H1 (cell line): ENCODE results near the gene IL10RA. TPM values are rescaled to one million over a fixed set of nuclear protein-coding genes. Genes with fewer than 3 reads are reported as not detected.

Experiments
- CTCF ChIA-PET: fragments of 300-600 bp; sonication (Branson Sonifier 250); formaldehyde crosslinking; loops from one replicate; lab custom pipeline; 2021; ENCODE audit not compliant: partially characterized antibody; lab: Charles Lee
- POLR2A ChIA-PET: fragments of 300-600 bp; sonication (Branson Sonifier 250); formaldehyde crosslinking; loops from one replicate; lab custom pipeline; 2021; ENCODE audit warnings: inconsistent platforms; ENCODE audit not compliant: partially characterized antibody; lab: Charles Lee
- DNase-seq, 2 experiments: peaks; one replicate each; pipeline versions ENCODE4 v3.0.0 to v3.0.0-alpha.2; 2010 to 2022; ENCODE audit warnings: low spot score in 2 of 2, low read depth in 1 of 2, mixed read lengths in 1 of 2
- FAIRE-seq: peaks from 2 replicates; lab custom pipeline; 2011; peaks lifted over from hg19 to GRCh38; lab: Jason Lieb, UNC
- H2AFZ ChIP-seq: 2 replicates; pipeline ENCODE4 v1.8.1; 2012; ENCODE audit warnings: low read length, inconsistent platforms
- H2AK5ac ChIP-seq: 2 replicates; pipeline ENCODE4 v1.6.1; 2013; ENCODE audit warnings: low read depth, low read length
- H2BK120ac ChIP-seq: replicated peaks from 2 replicates; pipeline ENCODE3; 2013; ENCODE audit warnings: low read depth, low read length, inconsistent platforms
- H2BK12ac ChIP-seq: 2 replicates; pipeline ENCODE4 v1.6.1; 2013; ENCODE audit warnings: low read depth, low read length
- H2BK15ac ChIP-seq: 2 replicates; pipeline ENCODE4 v1.6.1; 2013; ENCODE audit warnings: low read length
- H2BK20ac ChIP-seq: 2 replicates; pipeline ENCODE4 v1.6.1; 2013; ENCODE audit warnings: low read length
- H2BK5ac ChIP-seq: 2 replicates; pipeline ENCODE4 v1.6.1; 2013; ENCODE audit warnings: low read depth, low read length
- H3K14ac ChIP-seq: 2 replicates; pipeline ENCODE4 v1.6.1; 2013; ENCODE audit warnings: inconsistent platforms; ENCODE audit not compliant: insufficient read length
- H3K18ac ChIP-seq: 2 replicates; pipeline ENCODE4 v1.6.1; 2013; ENCODE audit warnings: low read length; ENCODE audit errors: extremely low read depth
- H3K23ac ChIP-seq: 2 replicates; pipeline ENCODE4 v1.6.1; 2013; ENCODE audit warnings: inconsistent platforms; ENCODE audit not compliant: insufficient read length
- H3K23me2 ChIP-seq: 2 replicates; pipeline ENCODE4 v1.6.1; 2013; ENCODE audit warnings: low read depth, low read length
- H3K27ac ChIP-seq: 2 replicates; pipeline ENCODE4 v1.6.1; 2011; ENCODE audit warnings: low read depth, low read length, inconsistent platforms
- H3K27me3 ChIP-seq, 4 experiments: replicated peaks in 1 of 4; 1 replicate in 1 of 4; 2 replicates in 3 of 4; pipeline versions ENCODE4 v1.6.1 to v1.8.1; 2011 to 2013; ENCODE audit warnings: low read length in 3 of 4, mild to moderate bottlenecking in 3 of 4, inconsistent platforms in 2 of 4, mixed read lengths in 2 of 4, moderate library complexity in 1 of 4; ENCODE audit not compliant: control insufficient read depth in 3 of 4, insufficient read depth in 3 of 4; ENCODE audit errors: extremely low read depth in 1 of 4
- H3K36me3 ChIP-seq, 4 experiments: 2 replicates each; pipeline versions ENCODE4 v1.6.1 to v1.8.1; 2011 to 2013; ENCODE audit warnings: mild to moderate bottlenecking in 4 of 4, low read length in 3 of 4, moderate library complexity in 2 of 4, control low read depth in 1 of 4, inconsistent platforms in 1 of 4; ENCODE audit not compliant: insufficient read depth in 4 of 4, control insufficient read depth in 2 of 4
- H3K4ac ChIP-seq: replicated peaks from 2 replicates; pipeline ENCODE3; 2013; ENCODE audit warnings: low read length, low read depth, mixed read lengths, inconsistent platforms; ENCODE audit not compliant: insufficient read length
- H3K4me1 ChIP-seq, 4 experiments: replicated peaks in 1 of 4; 1 replicate in 1 of 4; 2 replicates in 3 of 4; pipeline versions ENCODE4 v1.6.1 to v1.8.1; 2011 to 2013; ENCODE audit warnings: low read length in 3 of 4, inconsistent platforms in 2 of 4, mixed read lengths in 1 of 4; ENCODE audit not compliant: insufficient read depth in 4 of 4, control insufficient read depth in 3 of 4
- H3K4me2 ChIP-seq, 2 experiments: 2 replicates each; pipeline versions ENCODE4 v1.6.1 to v1.8.1; 2011 to 2013; ENCODE audit warnings: low read depth in 2 of 2, low read length in 2 of 2, control low read depth in 1 of 2, inconsistent platforms in 1 of 2, mild to moderate bottlenecking in 1 of 2; ENCODE audit not compliant: insufficient read depth in 1 of 2
- H3K4me3 ChIP-seq, 4 experiments: fragments of 200-600, 300-600 bp in 1 of 4; sonication (generic), shearing (Covaris generic), sonication (Bioruptor Twin) in 1 of 4; 2 replicates each; pipeline versions ENCODE4 v1.5.1 to v1.8.1; 2011 to 2016; ENCODE audit warnings: low read length in 4 of 4, low read depth in 3 of 4, control low read depth in 2 of 4, inconsistent platforms in 2 of 4, mild to moderate bottlenecking in 2 of 4, mixed read lengths in 1 of 4, moderate library complexity in 1 of 4; ENCODE audit not compliant: insufficient read depth in 2 of 4; ENCODE audit errors: extremely low read depth in 1 of 4
- H3K56ac ChIP-seq: replicated peaks from 2 replicates; pipeline ENCODE3; 2013; ENCODE audit warnings: low read depth, mild to moderate bottlenecking, mixed read lengths, low read length, inconsistent platforms; ENCODE audit not compliant: insufficient read length
- H3K79me1 ChIP-seq: 2 replicates; pipeline ENCODE4 v1.6.1; 2013; ENCODE audit warnings: low read depth, low read length, control low read depth
- H3K79me2 ChIP-seq, 2 experiments: 2 replicates each; pipeline versions ENCODE4 v1.6.1 to v1.8.1; 2012 to 2013; ENCODE audit warnings: low read length in 2 of 2, mild to moderate bottlenecking in 2 of 2, inconsistent platforms in 1 of 2; ENCODE audit not compliant: insufficient read depth in 2 of 2, control insufficient read depth in 1 of 2
- H3K9ac ChIP-seq, 4 experiments: replicated peaks in 1 of 4; 1 replicate in 1 of 4; 2 replicates in 3 of 4; pipeline versions ENCODE4 v1.6.1 to v1.8.1; 2011 to 2013; ENCODE audit warnings: low read depth in 3 of 4, low read length in 3 of 4, control low read depth in 2 of 4, mild to moderate bottlenecking in 2 of 4, moderate library complexity in 2 of 4, inconsistent platforms in 1 of 4; ENCODE audit errors: extremely low read depth in 1 of 4
- H3K9me3 ChIP-seq, 2 experiments: 2 replicates each; pipeline versions ENCODE4 v1.6.1 to v1.8.1; 2012 to 2013; ENCODE audit warnings: mild to moderate bottlenecking in 2 of 2, moderate library complexity in 2 of 2, control low read depth in 1 of 2, inconsistent platforms in 1 of 2, low read depth in 1 of 2, low read length in 1 of 2, mixed read lengths in 1 of 2; ENCODE audit not compliant: insufficient read depth in 2 of 2
- H4K20me1 ChIP-seq, 2 experiments: replicated peaks in 1 of 2; 2 replicates each; pipeline versions ENCODE3 to v1.8.1; 2011 to 2013; ENCODE audit warnings: inconsistent platforms in 2 of 2, low read length in 2 of 2, mild to moderate bottlenecking in 1 of 2; ENCODE audit not compliant: insufficient read depth in 2 of 2, control insufficient read depth in 1 of 2
- H4K5ac ChIP-seq: 2 replicates; pipeline ENCODE4 v1.6.1; 2013; ENCODE audit warnings: low read length, low read depth, mixed read lengths, inconsistent platforms; ENCODE audit not compliant: insufficient read length
- H4K8ac ChIP-seq: 2 replicates; pipeline ENCODE4 v1.8.0; 2013; ENCODE audit warnings: mild to moderate bottlenecking, moderate library complexity, low read length, inconsistent platforms; ENCODE audit not compliant: insufficient read depth; ENCODE audit errors: extremely low read depth
- H4K91ac ChIP-seq: replicated peaks from 2 replicates; pipeline ENCODE3; 2013; ENCODE audit warnings: low read length, mixed read lengths, inconsistent platforms; ENCODE audit not compliant: insufficient read length
- CTCF ChIP-seq, 3 experiments: IDR thresholded peaks; 1 replicate in 2 of 3; 2 replicates in 1 of 3; pipeline versions ENCODE4 v1.5.1 to v1.6.1; 2011; ENCODE audit warnings: low read length in 3 of 3, mild to moderate bottlenecking in 3 of 3, inconsistent platforms in 2 of 3, low read depth in 1 of 3, moderate library complexity in 1 of 3; ENCODE audit not compliant: insufficient read depth in 1 of 3; ENCODE audit errors: control extremely low read depth in 1 of 3
- EP300 ChIP-seq, 2 experiments: IDR thresholded peaks; 1 replicate in 1 of 2; 2 replicates in 1 of 2; pipeline ENCODE4 v1.6.1; 2011 to 2012; ENCODE audit warnings: low read depth in 2 of 2, low read length in 2 of 2, mild to moderate bottlenecking in 2 of 2, borderline replicate concordance in 1 of 2, inconsistent platforms in 1 of 2, moderate library complexity in 1 of 2
- HDAC6 ChIP-seq: IDR thresholded peaks from one replicate; pipeline ENCODE4 v1.7.1; 2012; ENCODE audit warnings: low read depth, mild to moderate bottlenecking, inconsistent platforms, low read length, moderate library complexity
- MAFK ChIP-seq: IDR thresholded peaks from 2 replicates; pipeline ENCODE4 v1.6.1; 2012; ENCODE audit warnings: low read depth, mild to moderate bottlenecking, improper control_type of control experiment, low read length
- NRF1 ChIP-seq: IDR thresholded peaks from 2 replicates; pipeline ENCODE4 v1.6.1; 2011; ENCODE audit warnings: mild to moderate bottlenecking, low read depth, low read length, improper control_type of control experiment
- POLR2AphosphoS5 ChIP-seq: IDR thresholded peaks from 2 replicates; pipeline ENCODE4 v1.6.1; 2011; ENCODE audit warnings: low read depth, low read length
- SRF ChIP-seq: IDR thresholded peaks from 2 replicates; pipeline ENCODE4 v1.6.1; 2011; ENCODE audit warnings: mild to moderate bottlenecking, low read depth, low read length, moderate library complexity
- TAF1 ChIP-seq: IDR thresholded peaks from 2 replicates; pipeline ENCODE4 v1.6.1; 2011; ENCODE audit warnings: mild to moderate bottlenecking, low read depth, low read length
- TEAD4 ChIP-seq: IDR thresholded peaks from 2 replicates; pipeline ENCODE4 v1.6.1; 2012; ENCODE audit warnings: low read depth, low read length, inconsistent platforms, mixed read lengths
- WGBS, 2 experiments: shearing (Covaris generic) in 1 of 2; methylation state at CpG; one replicate each; pipeline versions ENCODE4 v1.1.6 to v1.1.7; 2013 to 2015; ENCODE audit warnings: low lambda C conversion rate in 2 of 2, mixed read lengths in 2 of 2, inconsistent platforms in 1 of 2, low coverage in 1 of 2, missing lambda C conversion rate in 1 of 2; ENCODE audit not compliant: insufficient replicate concordance in 2 of 2, insufficient coverage in 1 of 2, insufficient read length in 1 of 2; ENCODE audit errors: extremely low coverage in 1 of 2, missing lambda C conversion rate in 1 of 2; 5-methylcytosine and 5-hydroxymethylcytosine counted together
- polyA plus RNA-seq, 7 experiments: library from polyadenylated mRNA; depleted of rRNA in 3 of 7; stranded (reverse) in 5 of 7; unstranded in 2 of 7; fragments of >200 nt in 5 of 7; fragments of 200-250 nt in 2 of 7; gene quantifications; 1 replicate in 5 of 7; 2 replicates in 1 of 7; 4 replicates in 1 of 7; pipeline versions ENCODE4 v1.2.1 to v1.2.3, GENCODE V29; 2011 to 2013; ENCODE audit warnings: missing spikeins in 2 of 7, mixed read lengths in 2 of 7
- total RNA-seq: library from RNA; stranded (reverse); fragmentation: NEBNext Ultra II Directional; extraction: Animal tissue kit (Norgen Biotek cat#: 25700); gene quantifications from 2 replicates; pipeline ENCODE4 v1.2.1, GENCODE V29; 2021

Gene IL10RA
- total and polyA plus RNA-seq, 2 of the 8 experiments (the other 6 are each of a cell fraction or from before 2014, with no cell fraction given) = 0.05 to 0.11 TPM

GRCh38 chr11:117979481-117980211 is 6.5 kb upstream of the IL10RA start:
- H3K4me3 ChIP-seq = no peak overlapping the region
- no peak overlapping the region for H3K9ac ChIP-seq
- no peak overlapping the region for H4K91ac ChIP-seq
- H3K4me1 ChIP-seq = no peaks in the 10 kb centered on the region
- H4K8ac ChIP-seq = no peak overlapping the region
- H2BK5ac ChIP-seq = no peak overlapping the region
- no peak overlapping the region for H3K4ac ChIP-seq
- CTCF ChIA-PET = interaction anchor here (0.6 to 1.7 kb wide), 7 partner anchors 9 to 191 kb away, joined by 3 to 5 read pairs (median 3); no protein-coding TSS in a partner anchor
- no peaks in the 10 kb centered on the region for H3K9me3 ChIP-seq
- no peak overlapping the region for H3K23ac ChIP-seq
- no peak overlapping the region for H3K14ac ChIP-seq
- H4K5ac ChIP-seq = no peak overlapping the region
- peak overlapping the region; percentile 39; the same call in 1 of the 2 replicates for H2AK5ac ChIP-seq
- POLR2A ChIA-PET = interaction anchor here (0.5 kb wide), 1 partner anchor 233 kb away, joined by 3 read pairs; no protein-coding TSS in a partner anchor
- H3K23me2 ChIP-seq = no peaks in the 10 kb centered on the region
- TF ChIP-seq EP300 (IDR thresholded peaks at IDR 0.05; ENCODE audit: borderline replicate concordance in 1 of 2, low read depth in 2 of 2, low read length in 2 of 2) (no peak), MAFK (no peak), CTCF (IDR thresholded peaks at IDR 0.05; ENCODE audit: control extremely low read depth in 1 of 3, insufficient read depth in 1 of 3, low read depth in 1 of 3, low read length in 3 of 3) (no peak), TEAD4 (no peak), POLR2AphosphoS5 (no peak), NRF1 (no peak), SRF (no peak), TAF1 (no peak), HDAC6 (no peak)
- H3K27me3 ChIP-seq = peaks cover 0 to 3% (median 0%) of the 10 kb centered on the region in 4 experiments; a peak in 1 of 7 replicates
- H2BK20ac ChIP-seq = no peak overlapping the region
- H2AFZ ChIP-seq = no peak overlapping the region
- H3K36me3 ChIP-seq = no peaks in the 10 kb centered on the region
- no peak overlapping the region for H3K4me2 ChIP-seq
- H3K56ac ChIP-seq = no peak overlapping the region
- DNase-seq (peak in 1 of 2 experiments; percentile 22), FAIRE-seq (no peak)
- 75% methylated on average over 7 of the region's 7 CpGs; no CpG with 5 or more reads in 1 of the 2 experiments for WGBS, 2 experiments
- H3K79me2 ChIP-seq = no peaks in the 10 kb centered on the region
- no peaks in the 10 kb centered on the region for H3K79me1 ChIP-seq
- no peak overlapping the region for H2BK12ac ChIP-seq
- no peak overlapping the region for H3K27ac ChIP-seq
- no peak overlapping the region for H2BK120ac ChIP-seq
- H2BK15ac ChIP-seq = no peak overlapping the region
- H3K18ac ChIP-seq = no peak overlapping the region
- H4K20me1 ChIP-seq = no peaks in the 10 kb centered on the region
